Mammary epithelial cell (primary cell): ENCODE measurements around the gene ARIH2.

Experiments used
- EZH2 ChIP-seq: IDR thresholded peaks from 2 replicates; pipeline ENCODE4 v1.6.1; 2012; ENCODE audit warnings: low read length, inconsistent platforms, borderline replicate concordance
- TF ChIP-seq, protein P1 (sequence below), 2 donors: IDR thresholded peaks in 1 of 2; conservative IDR thresholded peaks in 1 of 2; 2 replicates each; pipeline ENCODE4 v1.5.1; 2011 to 2012; ENCODE audit warnings: inconsistent platforms in 2 of 2, low read length in 2 of 2, mild to moderate bottlenecking in 2 of 2, control low read depth in 1 of 2, low read depth in 1 of 2; ENCODE audit not compliant: insufficient read depth in 1 of 2; ENCODE audit errors: extremely low read depth in 1 of 2

DNA sequence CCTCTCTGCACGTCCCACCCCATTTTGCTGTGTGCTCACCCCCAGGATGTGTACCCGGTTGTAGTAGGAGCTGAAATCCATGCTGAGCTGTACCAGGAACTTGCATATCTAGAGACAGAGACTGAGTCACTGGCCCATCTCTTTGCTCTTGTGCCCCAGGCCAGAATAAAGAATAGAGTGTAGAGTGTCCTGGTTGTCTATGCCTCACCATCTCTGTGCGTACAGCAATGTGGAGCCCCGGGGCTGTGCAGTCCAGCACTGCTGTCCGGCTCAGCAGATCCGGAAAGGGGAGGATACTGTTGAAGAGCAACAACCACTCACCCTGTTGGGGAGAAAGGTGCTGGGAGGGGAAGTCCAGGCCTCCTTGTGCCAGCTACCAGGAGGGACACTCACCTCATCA is 97.1 kb downstream of the ARIH2 start:
- TF ChIP-seq, protein P1, sequence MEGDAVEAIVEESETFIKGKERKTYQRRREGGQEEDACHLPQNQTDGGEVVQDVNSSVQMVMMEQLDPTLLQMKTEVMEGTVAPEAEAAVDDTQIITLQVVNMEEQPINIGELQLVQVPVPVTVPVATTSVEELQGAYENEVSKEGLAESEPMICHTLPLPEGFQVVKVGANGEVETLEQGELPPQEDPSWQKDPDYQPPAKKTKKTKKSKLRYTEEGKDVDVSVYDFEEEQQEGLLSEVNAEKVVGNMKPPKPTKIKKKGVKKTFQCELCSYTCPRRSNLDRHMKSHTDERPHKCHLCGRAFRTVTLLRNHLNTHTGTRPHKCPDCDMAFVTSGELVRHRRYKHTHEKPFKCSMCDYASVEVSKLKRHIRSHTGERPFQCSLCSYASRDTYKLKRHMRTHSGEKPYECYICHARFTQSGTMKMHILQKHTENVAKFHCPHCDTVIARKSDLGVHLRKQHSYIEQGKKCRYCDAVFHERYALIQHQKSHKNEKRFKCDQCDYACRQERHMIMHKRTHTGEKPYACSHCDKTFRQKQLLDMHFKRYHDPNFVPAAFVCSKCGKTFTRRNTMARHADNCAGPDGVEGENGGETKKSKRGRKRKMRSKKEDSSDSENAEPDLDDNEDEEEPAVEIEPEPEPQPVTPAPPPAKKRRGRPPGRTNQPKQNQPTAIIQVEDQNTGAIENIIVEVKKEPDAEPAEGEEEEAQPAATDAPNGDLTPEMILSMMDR (conservative IDR thresholded peaks at IDR 0.05 in 1 of 2, IDR thresholded peaks at IDR 0.05 in 1 of 2; ENCODE audit: extremely low read depth in 1 of 2, insufficient read depth in 1 of 2, low read depth in 1 of 2, low read length in 2 of 2): no peak
- no peak for TF ChIP-seq EZH2
